ENCODE data around the gene P2RX6.

Gene P2RX6

GRCh38 chr22:20972933-20973577, 41.9 kb upstream of the P2RX6 start:
- TF ChIP-seq CTCF (IDR thresholded peaks at IDR 0.05): no peak

DNA sequence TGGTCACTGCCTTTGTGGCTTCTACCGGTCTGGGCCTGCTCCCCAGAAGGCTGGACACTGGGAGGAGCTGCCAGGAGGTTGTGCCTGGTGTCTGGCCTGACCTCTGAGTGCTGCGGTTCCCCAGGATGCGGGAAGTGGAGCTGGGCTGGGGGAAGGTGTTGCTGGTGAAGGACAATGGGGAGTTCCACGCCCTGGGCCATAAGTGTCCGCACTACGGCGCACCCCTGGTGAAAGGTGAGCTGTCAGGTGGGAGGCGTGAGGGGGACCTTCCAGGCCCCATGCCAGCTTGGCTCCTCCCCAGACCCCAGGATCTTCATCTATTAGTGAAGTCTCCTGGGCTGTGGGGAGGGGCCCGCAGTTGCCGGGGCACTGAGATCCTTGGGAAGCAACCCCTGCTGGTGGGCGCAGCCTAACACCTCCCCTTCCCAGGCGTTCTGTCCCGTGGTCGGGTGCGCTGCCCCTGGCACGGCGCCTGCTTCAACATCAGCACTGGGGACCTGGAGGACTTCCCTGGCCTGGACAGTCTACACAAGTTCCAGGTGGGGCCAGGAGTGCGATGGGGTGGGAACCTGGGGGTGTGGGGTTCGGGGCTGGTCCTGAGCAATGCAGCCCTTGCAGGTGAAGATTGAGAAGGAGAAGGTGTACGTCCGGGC, 41.2 kb upstream of the P2RX6 start:
- TF ChIP-seq CTCF (IDR thresholded peaks at IDR 0.05): no peak

DNA sequence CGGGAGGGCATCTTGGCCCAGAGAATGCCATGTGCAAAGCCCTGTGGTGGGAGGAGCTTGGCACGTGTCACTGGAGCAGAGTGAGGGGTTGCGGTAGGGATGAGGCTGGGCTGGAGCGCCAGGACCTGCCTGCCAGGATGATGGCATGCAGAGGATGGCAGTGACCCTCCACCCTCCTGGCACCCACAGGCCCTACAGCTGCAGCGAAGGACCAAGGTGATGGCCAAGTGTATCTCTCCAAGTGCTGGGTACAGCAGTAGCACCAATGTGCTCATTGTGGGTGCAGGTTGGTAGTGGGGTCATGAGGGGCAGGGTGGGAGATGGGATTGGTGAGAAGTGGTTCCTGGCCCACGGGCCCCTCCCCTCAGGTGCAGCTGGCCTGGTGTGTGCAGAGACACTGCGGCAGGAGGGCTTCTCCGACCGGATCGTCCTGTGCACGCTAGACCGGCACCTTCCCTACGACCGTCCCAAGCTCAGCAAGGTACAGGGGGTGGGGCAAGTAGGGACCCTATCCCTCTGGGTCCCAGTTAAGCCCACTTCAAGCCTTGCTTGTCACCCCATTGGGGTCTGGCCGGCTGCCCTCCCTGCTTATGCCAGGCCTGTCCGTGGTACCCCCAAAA, 40.5 kb upstream of the P2RX6 start:
- TF ChIP-seq CTCF (IDR thresholded peaks at IDR 0.05): no peak

GRCh38 chr22:20975541-20976290, 39.2 kb upstream of the P2RX6 start:
- TF ChIP-seq CTCF (IDR thresholded peaks at IDR 0.05): no peak

DNA sequence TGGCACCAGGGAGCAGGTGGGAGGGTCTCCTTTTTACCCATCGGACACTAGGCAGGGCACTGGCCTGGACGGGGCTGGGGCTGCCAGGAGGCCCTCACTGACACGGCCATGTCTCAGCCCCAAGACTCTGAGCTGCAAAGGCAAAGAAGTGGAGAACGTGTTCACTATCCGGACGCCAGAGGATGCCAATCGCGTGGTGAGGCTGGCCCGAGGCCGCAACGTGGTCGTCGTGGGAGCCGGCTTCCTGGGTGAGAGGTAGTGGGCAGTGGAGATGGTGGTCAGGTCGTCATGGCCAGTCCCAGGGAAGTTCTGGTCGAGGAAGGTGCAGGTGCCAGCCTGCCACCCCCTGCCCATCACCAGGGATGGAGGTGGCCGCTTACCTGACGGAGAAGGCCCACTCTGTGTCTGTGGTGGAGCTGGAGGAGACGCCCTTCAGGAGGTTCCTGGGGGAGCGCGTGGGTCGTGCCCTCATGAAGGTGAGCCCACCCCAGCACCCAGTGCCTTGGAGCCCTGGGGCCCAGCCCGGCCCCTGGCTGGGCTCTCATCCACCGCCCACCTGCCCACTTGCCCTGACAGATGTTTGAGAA, 38.6 kb upstream of the P2RX6 start:
- TF ChIP-seq CTCF (IDR thresholded peaks at IDR 0.05): no peak

GRCh38 chr22:20977019-20977418, 37.9 kb upstream of the P2RX6 start:
- TF ChIP-seq CTCF (IDR thresholded peaks at IDR 0.05): no peak

GRCh38 chr22:20977516-20978170, 37.3 kb upstream of the P2RX6 start:
- TF ChIP-seq CTCF (IDR thresholded peaks at IDR 0.05): no peak

All from LNCAP (cell line).